GM11168 (cell line): ENCODE measurements around the gene PSAP.

Source experiments
- in situ Hi-C: fragments of 300-500 bp; cut with MboI; formaldehyde crosslinking; loops from one replicate; pipeline ENCODE4 v1.12.0; 2022; ENCODE audit warnings: low sequenced_read_pairs; ENCODE audit not compliant: unreplicated experiment

The PSAP gene

DNA sequence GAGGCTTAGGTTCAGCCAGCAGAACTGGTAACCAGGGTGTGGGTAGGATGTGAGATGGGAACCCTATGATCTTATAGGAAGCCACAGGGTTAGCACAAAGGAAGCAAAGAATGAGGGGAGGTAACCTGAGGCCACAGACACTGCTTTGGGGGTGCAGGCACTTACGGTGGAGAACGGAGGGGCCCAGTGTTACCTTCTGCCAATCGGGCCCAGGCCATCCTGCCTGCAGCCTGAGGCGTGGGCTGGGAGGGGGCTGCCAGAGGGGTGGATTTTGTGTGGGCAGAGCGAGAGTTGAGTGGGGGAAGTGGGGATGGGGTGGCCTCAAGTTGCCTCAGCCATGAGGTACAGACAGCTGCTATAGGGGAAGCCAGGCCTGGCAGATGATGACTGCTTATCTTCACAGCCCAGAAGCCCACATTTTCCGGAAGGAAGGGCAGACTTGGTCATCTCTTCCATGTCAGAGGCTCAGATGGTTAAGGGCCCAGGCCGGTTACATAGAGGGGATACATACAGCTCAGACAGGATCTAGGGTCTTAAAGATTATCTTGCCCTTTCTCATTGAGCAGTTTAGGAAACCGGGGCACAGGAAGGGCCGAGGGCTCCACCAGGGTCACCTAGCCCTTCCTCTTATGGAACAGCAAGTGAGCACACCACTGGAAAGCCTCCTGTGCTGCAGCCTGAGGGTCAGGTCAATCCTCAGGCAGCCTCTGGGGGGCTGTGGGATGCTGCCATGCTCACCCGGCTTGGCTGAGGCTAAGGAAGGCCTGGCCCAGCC lies 53.3 kb downstream of the PSAP start:
- in situ Hi-C loops, result no loop called here

DNA sequence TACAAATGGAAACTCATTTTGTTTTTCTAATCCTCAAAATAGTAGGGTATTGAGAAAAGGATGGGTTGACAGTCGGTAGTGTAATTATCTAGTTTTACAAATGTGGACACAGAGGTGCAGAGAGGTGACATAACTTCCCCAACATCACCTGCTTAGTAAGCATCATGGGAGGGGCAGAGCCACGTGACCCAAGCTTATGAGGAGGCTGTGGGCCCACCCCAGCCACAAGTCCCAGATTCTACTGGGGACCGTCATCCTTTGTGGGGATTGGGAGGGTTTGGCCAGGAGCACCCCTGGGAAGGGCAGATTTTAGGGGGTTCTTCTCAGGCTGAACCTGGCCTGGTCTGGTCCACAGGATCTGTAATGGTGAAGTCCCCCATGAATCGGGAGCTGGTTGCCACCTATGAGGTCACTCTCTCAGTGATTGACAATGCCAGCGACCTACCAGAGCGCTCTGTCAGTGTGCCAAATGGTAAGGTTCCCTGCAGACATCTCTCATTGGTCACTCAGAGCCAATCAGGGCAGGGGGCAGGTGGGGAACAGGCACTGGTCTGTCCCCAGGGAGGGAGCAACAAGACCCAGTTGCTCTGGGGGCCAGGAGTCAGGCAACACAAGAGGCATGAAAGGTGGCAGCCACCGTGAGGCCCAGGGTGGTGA lies 54.2 kb downstream of the PSAP start:
- in situ Hi-C loops, result no loop called here

DNA sequence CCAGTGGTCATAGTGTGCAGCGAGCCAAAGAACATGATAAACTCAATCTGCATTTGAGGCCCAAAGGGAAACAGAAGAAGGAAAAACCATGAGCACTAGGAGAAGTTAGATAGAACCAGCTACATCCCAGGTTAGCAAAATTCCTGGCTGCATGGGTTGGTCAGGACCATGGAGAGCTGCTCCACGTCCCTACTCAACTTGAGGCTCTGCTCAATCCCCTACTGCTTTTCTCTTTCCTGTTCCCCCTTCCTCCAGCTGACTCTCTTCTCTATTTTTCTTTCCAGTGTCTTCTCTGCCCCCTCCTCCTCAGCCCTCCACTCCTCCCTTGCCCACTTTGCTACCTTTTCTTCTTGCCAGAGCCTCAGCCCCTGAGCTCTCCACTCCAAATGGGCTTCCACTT lies 55.8 kb downstream of the PSAP start:
- in situ Hi-C loops, result no loop called here

DNA sequence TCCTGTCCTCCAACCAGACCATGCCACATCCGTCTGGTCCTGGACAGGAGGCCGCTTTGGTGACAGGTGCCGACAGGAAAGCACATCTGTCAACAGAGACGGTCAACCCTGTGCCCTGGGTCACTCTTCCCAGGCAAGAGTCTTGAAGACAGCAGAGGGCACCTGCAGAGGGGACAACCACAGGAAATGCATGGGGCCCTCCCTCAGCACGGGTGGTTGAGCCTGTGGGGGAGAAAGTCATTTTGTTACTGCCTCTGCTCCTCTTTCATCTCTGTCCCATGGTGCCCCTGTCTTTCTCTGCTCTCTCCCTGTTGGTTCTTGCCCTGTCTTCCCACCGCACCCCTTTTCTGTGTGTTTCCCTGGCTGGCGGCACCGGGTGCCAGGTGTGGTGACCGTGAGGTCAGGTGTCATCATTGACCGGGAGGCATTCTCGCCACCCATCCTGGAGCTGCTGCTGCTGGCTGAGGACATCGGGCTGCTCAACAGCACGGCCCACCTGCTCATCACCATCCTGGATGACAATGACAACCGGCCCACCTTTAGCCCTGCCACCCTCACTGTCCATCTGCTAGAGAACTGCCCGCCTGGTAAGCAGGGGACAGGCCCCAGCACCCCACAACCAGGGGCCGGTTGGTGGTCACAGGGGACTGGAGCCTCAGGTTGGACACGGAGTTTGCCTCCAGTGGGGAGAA lies 60.2 kb downstream of the PSAP start:
- in situ Hi-C loops, result no loop called here

DNA sequence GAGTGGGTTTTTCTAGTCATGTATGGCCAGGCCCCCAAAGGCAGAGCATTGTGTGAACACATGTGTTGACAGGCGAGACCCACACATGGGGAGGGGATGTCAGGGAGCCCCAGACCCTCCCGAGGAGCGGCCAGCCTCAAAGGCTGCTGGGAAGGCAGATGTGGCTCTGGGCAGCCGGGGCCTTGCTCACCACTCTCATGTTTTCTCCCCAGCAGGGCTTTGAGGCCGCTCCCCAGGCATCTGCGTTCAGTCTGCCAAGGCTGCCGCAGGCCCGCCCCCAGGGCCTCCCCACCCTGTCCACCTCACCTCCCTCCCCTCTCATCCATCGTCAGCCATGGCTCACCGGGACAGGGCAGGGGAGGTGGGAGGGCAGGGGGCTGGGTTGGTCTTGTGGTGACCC lies 61.2 kb downstream of the PSAP start:
- in situ Hi-C loops, result no loop called here

DNA sequence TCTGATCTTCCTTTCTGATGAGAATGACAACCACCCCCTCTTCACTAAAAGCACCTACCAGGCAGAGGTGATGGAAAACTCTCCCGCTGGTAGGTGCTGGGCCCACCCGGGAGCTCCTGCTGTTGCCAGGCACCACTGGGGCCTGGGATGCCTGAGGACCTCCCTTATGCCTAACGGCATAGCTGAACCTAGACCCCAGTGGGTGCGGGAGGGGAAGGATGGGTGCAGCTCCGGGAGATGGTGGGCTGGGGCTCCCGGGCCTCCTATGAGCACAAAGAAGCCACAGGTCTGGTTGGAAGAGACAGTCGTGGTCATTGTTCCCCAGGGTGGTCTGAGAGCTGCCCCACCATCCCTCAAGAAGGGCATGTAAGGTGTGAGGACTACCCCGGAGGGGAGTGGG lies 62.1 kb downstream of the PSAP start:
- in situ Hi-C loops, result no loop called here

DNA sequence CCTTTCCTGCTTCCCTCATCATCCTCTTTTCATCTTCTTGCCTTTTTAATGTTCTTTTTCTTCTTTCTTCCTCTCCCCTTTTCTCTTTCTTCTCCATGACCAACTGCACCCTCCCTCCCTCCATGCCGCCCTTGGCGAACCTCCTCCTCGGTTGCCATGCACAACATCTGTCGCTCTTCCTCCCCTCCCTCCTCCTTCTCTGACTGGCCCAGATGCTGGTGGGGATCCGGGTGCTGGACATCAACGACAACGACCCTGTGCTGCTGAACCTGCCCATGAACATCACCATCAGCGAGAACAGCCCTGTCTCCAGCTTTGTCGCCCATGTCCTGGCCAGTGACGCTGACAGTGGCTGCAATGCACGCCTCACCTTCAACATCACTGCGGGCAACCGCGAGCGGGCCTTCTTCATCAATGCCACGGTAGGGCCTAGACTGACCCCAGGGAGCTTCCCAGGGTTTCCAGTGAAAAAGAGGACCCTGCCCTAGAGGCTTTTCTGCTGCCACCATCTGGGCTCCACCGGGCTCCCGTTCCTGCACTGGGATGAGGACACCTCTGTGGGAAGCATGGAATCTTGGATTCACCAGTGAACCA lies 66.3 kb downstream of the PSAP start:
- in situ Hi-C loops, result no loop called here

DNA sequence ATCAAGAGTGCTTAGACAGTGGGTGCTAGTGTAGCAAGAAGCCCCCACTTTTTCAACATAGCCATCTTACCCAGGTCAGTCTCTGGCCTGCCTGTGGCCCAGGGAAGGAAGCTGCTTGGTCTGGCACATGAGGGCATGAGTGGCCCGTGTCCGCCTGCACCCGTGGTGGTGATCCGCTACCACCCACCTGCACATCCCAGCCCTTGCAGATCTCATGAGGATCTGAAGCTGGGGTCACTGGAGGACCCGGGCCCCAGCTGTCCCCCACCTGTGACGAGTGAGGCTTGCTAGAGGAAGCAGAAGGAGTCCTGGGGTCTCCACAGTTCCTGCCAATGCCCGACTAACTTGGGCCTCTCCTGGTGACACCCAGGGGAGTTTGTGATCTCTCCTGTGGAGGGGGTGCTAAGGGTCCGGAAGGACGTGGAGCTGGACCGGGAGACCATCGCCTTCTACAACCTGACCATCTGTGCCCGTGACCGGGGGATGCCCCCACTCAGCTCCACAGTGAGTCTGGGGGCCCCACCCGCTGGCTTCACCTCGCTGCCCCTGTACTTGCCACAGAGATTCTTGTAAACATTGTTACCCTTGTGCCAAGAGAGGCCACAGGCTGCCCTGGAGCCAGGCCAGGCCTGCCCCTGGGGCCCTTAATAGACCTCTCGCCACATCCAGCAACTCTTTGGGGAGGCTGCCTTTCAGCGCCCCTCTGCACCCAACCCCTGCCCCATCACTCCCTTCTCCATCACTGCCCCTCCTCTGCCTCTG lies 67.0 kb downstream of the PSAP start:
- in situ Hi-C loops, result no loop called here

DNA sequence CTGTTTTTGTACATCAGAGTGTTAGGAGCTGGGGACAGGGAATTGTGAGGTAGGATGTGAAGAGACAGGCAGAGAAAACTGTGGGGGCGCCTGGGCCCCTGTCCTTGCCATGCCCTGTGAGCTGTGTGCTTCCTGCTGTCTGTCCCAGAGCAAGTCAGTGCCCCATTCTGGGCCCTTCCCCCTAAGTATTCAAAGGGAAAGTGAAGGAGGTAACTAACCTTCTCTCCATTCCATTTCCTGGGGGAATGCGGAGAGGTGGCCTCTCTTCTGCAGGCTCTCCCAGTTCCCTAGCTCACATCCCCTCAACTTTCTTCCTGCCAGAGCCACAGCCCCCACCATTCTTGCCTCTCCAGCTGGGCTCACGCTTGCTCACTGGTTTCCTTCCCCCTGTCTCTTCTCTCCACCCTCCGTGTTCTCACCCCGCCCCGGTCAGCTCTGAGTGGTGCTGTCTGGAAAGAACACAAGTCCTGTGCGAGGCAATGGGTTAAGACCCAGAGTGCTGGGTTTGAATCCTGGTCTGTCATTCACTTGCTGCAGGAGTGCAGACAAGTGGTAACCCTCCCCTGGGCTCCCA lies 68.0 kb downstream of the PSAP start:
- in situ Hi-C loops, result no loop called here

DNA sequence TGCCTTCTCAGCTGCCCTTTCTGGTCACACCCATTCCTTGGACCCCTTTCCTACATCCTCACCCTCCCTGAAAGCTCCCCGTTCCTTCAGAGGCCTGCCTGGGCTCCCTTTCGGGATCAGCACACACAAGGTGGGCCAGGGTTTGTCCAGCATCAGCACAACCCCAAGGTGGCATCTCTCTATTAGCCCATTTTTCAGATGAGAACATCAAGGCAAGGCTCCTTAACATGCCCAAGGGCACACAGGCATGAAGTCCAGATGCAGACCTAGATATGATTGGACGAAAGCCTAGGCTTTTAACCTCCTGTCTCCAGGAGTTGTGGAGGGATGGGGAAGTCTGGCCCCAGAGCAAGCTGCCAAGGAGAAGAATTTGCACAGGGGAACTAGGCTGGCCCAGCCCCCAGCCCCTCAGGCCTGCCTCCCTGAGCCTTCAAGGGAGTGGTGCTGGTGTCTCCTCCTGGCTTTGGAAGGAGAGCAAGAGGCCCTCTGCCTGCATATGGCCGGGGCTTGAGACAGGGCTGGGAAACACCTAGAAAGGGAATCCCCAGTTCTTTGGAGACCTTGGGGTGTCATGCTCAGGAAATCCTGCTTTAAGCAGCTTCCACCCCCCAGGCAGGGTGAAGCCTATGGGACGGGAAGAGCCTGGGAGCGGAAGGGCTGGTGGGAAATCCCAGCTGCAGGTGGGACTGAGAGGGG lies 68.7 kb downstream of the PSAP start:
- in situ Hi-C loops, result no loop called here

DNA sequence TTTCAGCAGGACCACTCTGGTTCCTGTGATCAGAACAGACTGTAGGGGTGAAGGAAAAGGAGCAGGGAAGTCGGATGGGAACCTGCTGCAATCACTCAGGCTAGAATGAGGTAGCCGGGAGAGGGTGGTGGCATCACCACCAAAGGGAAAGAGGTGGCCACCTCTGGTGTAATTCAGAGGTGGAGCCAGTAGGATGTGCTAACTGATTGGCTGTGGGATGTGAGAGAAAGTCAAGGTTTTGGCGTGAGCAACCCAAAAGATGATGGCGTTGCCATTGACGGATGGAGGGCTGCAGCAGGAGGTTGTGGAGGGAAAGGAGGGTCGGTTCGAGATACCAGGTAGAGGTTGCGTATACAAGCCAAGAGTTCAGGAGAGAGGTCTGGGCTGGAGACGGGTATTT lies 70.3 kb downstream of the PSAP start:
- in situ Hi-C loops, result no loop called here

DNA sequence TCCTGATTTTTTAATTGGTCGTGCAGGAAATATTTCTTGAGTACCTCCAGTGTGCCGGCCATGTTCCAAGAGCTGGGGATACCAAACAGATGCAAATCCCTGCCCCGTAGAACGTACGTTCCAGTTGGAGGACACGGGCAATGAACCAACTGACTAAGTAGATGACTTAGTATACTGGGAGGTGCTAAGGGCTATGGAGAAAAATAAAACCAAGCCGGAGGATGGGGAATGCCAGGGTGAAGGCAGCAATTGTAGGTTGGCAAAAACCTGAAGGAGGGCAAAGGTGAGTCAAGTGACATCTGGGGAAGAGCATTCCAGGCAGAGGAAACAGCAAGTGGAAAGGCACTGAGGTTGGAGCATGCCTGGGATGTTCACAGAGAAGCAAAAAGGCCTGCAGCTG lies 70.9 kb downstream of the PSAP start:
- in situ Hi-C loops, result no loop called here

DNA sequence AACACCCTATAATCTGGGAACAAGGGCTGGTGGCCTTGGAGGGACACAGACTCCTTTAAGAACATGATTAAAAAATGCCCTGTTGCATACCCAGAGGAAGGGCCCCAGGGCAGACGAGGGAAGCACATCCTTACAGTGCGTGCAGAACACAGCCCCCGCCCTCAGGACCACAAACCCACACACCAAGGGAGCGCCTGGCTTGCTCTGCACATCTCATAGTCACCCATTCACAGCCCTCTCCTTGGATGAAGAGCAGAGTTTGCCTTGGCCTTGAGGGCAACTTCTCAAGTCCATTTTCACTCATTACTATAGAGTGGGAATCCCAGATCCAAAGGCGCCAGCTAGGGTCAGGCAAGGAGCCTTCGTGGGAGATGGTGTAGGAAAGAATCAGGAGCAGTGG lies 71.4 kb downstream of the PSAP start:
- in situ Hi-C loops, result loop anchor here (5.0 kb wide), 1 partner anchor 67 kb away; no protein-coding TSS in a partner anchor

DNA sequence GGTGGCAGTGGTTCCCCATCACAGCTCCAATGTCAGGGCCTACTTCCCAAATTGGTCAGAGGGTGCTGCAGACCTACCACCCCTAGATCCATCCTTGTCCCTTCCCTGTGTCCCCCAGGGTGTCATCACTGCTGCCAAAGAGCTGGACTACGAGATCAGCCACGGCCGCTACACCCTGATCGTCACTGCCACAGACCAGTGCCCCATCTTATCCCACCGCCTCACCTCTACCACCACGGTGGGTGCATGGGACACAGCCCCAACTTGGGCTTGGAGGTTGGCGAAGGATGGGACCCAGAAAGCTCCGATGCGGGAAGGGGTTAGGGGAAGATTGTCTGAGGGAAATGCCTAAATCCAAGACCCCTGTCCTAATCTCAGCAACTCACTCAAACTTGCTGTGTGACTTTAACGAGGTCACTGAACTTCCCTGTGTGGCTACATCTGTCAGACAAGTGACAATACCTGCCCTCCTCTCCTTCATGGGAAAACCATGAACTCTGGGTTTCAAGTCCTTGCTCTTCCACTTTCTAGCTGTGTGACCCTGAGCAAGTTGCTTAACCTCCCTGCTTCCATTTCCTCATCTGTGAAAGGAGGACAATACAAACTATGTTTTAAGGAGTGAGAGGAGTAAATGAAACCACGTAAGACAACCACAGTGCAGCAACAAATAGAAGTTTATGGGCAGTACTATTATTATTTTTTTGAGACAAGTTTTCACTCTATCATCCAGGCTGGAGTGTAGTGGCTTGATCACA lies 72.8 kb downstream of the PSAP start:
- in situ Hi-C loops, result loop anchor here (5.0 kb wide), 1 partner anchor 66 kb away; no protein-coding TSS in a partner anchor

DNA sequence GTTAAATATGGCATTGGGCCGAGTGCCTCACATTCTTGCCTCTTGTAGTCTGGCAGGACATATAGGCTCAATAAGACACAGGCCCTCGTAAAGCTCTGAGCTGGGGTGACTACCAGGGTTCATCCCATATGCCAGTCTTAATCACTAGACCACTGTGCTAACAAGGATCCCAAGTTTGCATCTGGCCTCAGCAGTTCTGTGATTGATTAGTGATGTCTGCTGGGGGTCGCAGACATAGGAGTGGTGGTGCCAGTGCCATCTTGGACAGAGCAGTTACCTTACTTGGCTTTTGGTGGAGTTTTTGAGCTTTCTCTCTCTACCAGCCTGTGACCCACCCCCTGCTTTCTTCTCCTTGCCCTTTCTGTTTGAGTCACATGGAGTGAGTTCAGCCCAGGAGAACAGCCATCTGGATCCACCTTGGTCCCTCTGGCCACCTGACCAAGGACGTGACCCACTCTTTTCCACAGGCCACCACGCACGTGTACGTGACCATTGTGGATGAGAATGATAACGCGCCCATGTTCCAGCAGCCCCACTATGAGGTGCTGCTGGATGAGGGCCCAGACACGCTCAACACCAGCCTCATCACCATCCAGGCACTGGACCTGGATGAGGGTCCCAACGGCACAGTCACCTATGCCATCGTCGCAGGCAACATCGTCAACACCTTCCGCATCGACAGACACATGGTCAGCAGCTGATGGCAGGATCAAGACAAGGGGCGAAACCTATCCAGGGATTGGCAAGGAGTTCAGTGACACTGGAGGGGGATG lies 73.7 kb downstream of the PSAP start:
- in situ Hi-C loops, result loop anchor here (5.0 kb wide), 1 partner anchor 65 kb away; no protein-coding TSS in a partner anchor

DNA sequence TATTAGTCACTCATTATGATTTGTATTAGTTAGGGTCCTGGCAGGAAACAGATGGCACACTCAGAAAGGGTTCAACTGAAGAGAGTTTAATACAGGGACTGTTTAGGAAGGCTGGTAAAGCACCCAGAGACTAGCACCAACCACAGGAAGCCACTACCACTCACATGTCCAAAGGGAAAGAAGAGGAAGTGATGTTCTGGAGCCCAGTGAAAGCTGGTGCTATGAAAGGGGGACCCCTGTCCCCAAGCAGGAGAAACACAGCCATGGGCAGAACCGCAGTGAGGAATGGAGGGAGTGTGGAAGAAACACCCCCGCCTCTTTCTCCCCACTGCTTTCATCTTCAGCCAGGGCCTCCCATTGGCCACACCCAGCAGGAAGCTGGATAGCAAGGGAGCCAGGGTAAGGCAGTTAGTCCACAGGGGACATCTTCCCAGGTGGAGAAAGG lies 74.5 kb downstream of the PSAP start:
- in situ Hi-C loops, result loop anchor here (5.0 kb wide), 1 partner anchor 64 kb away; no protein-coding TSS in a partner anchor

DNA sequence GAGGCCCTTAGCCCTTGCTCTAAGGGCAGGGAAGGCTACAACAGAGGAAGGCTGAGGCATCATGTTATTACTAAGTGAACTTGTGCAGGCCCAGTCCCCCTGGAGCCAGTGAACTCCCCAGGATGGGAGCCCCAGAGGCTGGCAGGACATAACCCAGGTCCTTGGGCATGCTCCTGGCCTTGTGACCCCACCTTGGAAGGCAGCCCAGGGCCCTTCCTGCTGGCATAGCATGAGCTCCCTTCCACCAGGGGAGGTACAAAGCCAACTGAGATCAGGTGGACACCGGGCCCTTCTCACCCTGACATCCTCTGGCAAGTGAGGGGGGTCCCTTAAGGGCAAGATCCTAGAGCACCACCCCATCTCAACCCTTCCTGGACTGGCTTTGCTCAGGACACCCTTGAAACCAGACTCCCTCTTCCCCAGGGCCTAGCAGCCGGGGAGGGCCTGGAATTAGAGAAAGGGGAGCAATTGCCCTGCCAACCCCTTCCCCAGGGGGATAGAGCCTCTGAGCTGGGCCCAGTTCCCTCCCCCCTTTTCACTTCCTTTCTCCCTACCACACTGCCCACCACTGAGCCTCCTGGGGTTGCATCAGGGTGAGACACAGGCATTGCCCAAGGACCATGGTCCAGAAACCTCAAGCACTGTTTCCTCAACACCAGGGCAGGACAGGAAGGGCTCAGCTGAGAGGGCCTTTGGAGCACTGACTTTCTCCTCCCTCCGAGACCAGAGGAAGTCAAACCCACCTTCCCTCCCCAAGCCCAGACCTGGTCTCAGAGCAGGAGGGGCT lies 75.9 kb downstream of the PSAP start:
- in situ Hi-C loops, result loop anchor here (5.0 kb wide), 1 partner anchor 63 kb away; no protein-coding TSS in a partner anchor
